Breast epithelium (tissue), 4 donors: ENCODE data around the gene AOPEP. TPM values are rescaled to one million over a fixed set of nuclear protein-coding genes. Genes with fewer than 3 reads are reported as not detected.
A peak's percentile ranks its signal among the peaks of the same experiment; 100 is the strongest.

ENCODE experiments used
- DNase-seq, 2 donors: peaks; one replicate each; pipeline ENCODE4 v3.0.0-alpha.2; 2019; ENCODE audit warnings: low spot score in 2 of 2
- H3K27ac ChIP-seq, 2 donors: fragments of 200-600 bp; sonication (generic) in 1 of 2; one replicate each; pipeline ENCODE4 v1.5.1; 2016 to 2019; ENCODE audit warnings: mild to moderate bottlenecking in 1 of 2
- H3K27me3 ChIP-seq, 2 donors: fragments of 200-600 bp; sonication (generic) in 1 of 2; one replicate each; pipeline versions ENCODE4 v1.5.1 to v1.6.0; 2017 to 2019; ENCODE audit warnings: control low read depth in 1 of 2, mild to moderate bottlenecking in 1 of 2
- H3K36me3 ChIP-seq: fragments of 200-600 bp; one replicate; pipeline ENCODE4 v1.5.1; 2019
- H3K4me1 ChIP-seq, 2 donors: fragments of 200-600 bp; sonication (generic); one replicate each; pipeline ENCODE4 v1.5.1; 2016 to 2019; ENCODE audit warnings: control low read depth in 1 of 2
- H3K4me3 ChIP-seq, 3 donors: fragments of 200-600 bp; sonication (generic); 1 replicate in 2 of 3; 2 replicates in 1 of 3; pipeline ENCODE4 v1.5.1; 2016 to 2019; ENCODE audit warnings: mild to moderate bottlenecking in 3 of 3, moderate library complexity in 2 of 3
- H3K9me3 ChIP-seq, 2 donors: fragments of 200-600 bp; sonication (generic) in 1 of 2; one replicate each; pipeline ENCODE4 v1.5.1; 2016 to 2019; ENCODE audit warnings: control low read depth in 1 of 2
- CTCF ChIP-seq, 3 donors: fragments of 450-650 bp; IDR thresholded peaks; one replicate each; pipeline ENCODE4 v1.5.1; 2016 to 2017; ENCODE audit warnings: antibody characterized with exemption in 3 of 3, mild to moderate bottlenecking in 3 of 3, moderate library complexity in 3 of 3
- POLR2A ChIP-seq: fragments of 450-650 bp; IDR thresholded peaks from one replicate; pipeline ENCODE4 v1.6.1; 2016; ENCODE audit warnings: antibody characterized with exemption, mild to moderate bottlenecking, moderate library complexity
- POLR2AphosphoS5 ChIP-seq, 3 donors: sonication (generic); formaldehyde crosslinking; IDR thresholded peaks; one replicate each; pipeline ENCODE4 v1.6.1; 2017; ENCODE audit warnings: antibody characterized with exemption in 3 of 3
- intact Hi-C: fragments of 100-400 bp; cut with DNase I; formaldehyde crosslinking; loops from one replicate; pipeline ENCODE4 v1.15.1; 2023; ENCODE audit warnings: low total_unique reads
- total RNA-seq, 3 donors: library from RNA; depleted of rRNA; stranded (reverse); fragments of >200 nt; gene quantifications; one replicate each; pipeline ENCODE4 v1.1.0, GENCODE V29; 2016

The AOPEP gene
- total RNA-seq, 3 donors from 2014 or later: 15.5 to 94.1 (median 87.5) TPM

- H3K4me3 ChIP-seq: no peak overlapping the region
- H3K27me3 ChIP-seq: no peaks in the 10 kb centered on the region
- no peaks in the 10 kb centered on the region for H3K9me3 ChIP-seq
- no peaks in the 10 kb centered on the region for H3K4me1 ChIP-seq
- no peak overlapping the region for H3K27ac ChIP-seq
- intact Hi-C loops: loop anchor here (5.0 kb wide), 1 partner anchor 917 kb away; no protein-coding TSS in a partner anchor
- TF ChIP-seq POLR2A: no peak
- no peak for TF ChIP-seq CTCF (IDR thresholded peaks at IDR 0.05)
- TF ChIP-seq POLR2AphosphoS5 (IDR thresholded peaks at IDR 0.05): no peak
- H3K36me3 ChIP-seq: no peaks in the 10 kb centered on the region
- no peak for DNase-seq
These were observed 45.9 kb upstream of the AOPEP start for GRCh38 chr9:94680621-94681020.

GRCh38 chr9:94681508-94681907, 45.0 kb upstream of the AOPEP start:
- H3K27ac ChIP-seq: no peak overlapping the region
- TF ChIP-seq CTCF (IDR thresholded peaks at IDR 0.05) (peak in 2 of 3 donors; percentile 22 to 73), POLR2A (no peak)
- intact Hi-C loops: loop anchor here (5.0 kb wide), 1 partner anchor 916 kb away; no protein-coding TSS in a partner anchor

GRCh38 chr9:94685359-94685758, 41.1 kb upstream of the AOPEP start:
- H3K27me3 ChIP-seq: no peaks in the 10 kb centered on the region
- H3K4me3 ChIP-seq: no peak overlapping the region
- no peak for DNase-seq
- H3K27ac ChIP-seq: no peak overlapping the region
- no peaks in the 10 kb centered on the region for H3K4me1 ChIP-seq
- intact Hi-C loops: no loop called here
- TF ChIP-seq POLR2A (no peak), POLR2AphosphoS5 (IDR thresholded peaks at IDR 0.05) (no peak), CTCF (IDR thresholded peaks at IDR 0.05) (no peak)
- H3K36me3 ChIP-seq: no peaks in the 10 kb centered on the region
- no peaks in the 10 kb centered on the region for H3K9me3 ChIP-seq

More at GRCh38 chr9:94681508-94681907, 45.0 kb upstream of the AOPEP start:
- peak in 1 of 2 donors; percentile 40 for DNase-seq
- Histone ChIP-seq H3K36me3 (no peaks in the 10 kb centered on the region), H3K9me3 (no peaks in the 10 kb centered on the region), H3K27me3 (no peaks in the 10 kb centered on the region), H3K4me3 (no peak overlapping the region), H3K4me1 (no peaks in the 10 kb centered on the region)

GRCh38 chr9:94687451-94687850, 39.0 kb upstream of the AOPEP start:
- TF ChIP-seq POLR2AphosphoS5 (IDR thresholded peaks at IDR 0.05): no peak
- TF ChIP-seq POLR2A: no peak
- no peak for TF ChIP-seq CTCF (IDR thresholded peaks at IDR 0.05)
- Histone ChIP-seq H3K4me1 (no peaks in the 10 kb centered on the region), H3K4me3 (no peak overlapping the region), H3K36me3 (no peaks in the 10 kb centered on the region), H3K27me3 (no peaks in the 10 kb centered on the region), H3K27ac (no peak overlapping the region), H3K9me3 (no peaks in the 10 kb centered on the region)
- intact Hi-C loops: no loop called here
- DNase-seq: no peak

- Histone ChIP-seq H3K4me1 (no peaks in the 10 kb centered on the region), H3K4me3 (no peak overlapping the region), H3K36me3 (no peaks in the 10 kb centered on the region), H3K27me3 (no peaks in the 10 kb centered on the region), H3K27ac (no peak overlapping the region), H3K9me3 (no peaks in the 10 kb centered on the region)
- intact Hi-C loops: no loop called here
- no peak for DNase-seq
- TF ChIP-seq CTCF (IDR thresholded peaks at IDR 0.05) (no peak), POLR2AphosphoS5 (IDR thresholded peaks at IDR 0.05) (no peak), POLR2A (no peak)
These were observed 36.2 kb upstream of the AOPEP start for GRCh38 chr9:94690344-94690743.
